HL-60 (cell line): ENCODE results near the gene KRTAP5-11.

Experiments used
- GABPA ChIP-seq: IDR thresholded peaks from 2 replicates; pipeline ENCODE4 v1.6.1; 2012; ENCODE audit warnings: low read depth
- SPI1 ChIP-seq: IDR thresholded peaks from 2 replicates; pipeline ENCODE4 v1.6.1; 2012; ENCODE audit warnings: low read depth, mild to moderate bottlenecking, borderline replicate concordance
- TF ChIP-seq, protein P1 (sequence below): IDR thresholded peaks from one replicate; pipeline ENCODE4 v1.5.1; 2011; ENCODE audit warnings: low read length, control low read depth, inconsistent platforms; ENCODE audit not compliant: insufficient read depth
- TF ChIP-seq, protein P2 (sequence below): IDR thresholded peaks from 2 replicates; pipeline ENCODE4 v1.6.1; 2012; ENCODE audit warnings: low read depth; ENCODE audit not compliant: insufficient replicate concordance

DNA sequence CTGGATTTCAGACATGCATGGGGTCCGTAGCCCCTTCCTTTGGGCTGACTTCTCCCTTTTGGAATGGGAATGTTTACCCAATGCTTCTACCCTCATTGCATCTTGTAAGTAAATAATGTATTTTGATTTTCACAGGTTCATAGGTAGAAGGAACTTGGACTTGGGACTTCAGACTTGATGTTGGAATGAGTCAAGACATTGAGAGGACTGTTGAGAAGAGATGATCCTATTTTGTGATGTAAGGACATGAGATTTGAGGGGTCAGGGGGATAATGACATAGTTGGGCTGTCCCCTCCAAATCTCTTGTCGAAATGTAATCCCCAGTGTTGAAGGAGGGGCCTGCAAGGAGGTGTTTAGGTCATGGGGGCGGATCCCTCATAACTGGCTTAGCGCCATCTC is 18.2 kb downstream of the KRTAP5-11 start:
- TF ChIP-seq, protein P1, sequence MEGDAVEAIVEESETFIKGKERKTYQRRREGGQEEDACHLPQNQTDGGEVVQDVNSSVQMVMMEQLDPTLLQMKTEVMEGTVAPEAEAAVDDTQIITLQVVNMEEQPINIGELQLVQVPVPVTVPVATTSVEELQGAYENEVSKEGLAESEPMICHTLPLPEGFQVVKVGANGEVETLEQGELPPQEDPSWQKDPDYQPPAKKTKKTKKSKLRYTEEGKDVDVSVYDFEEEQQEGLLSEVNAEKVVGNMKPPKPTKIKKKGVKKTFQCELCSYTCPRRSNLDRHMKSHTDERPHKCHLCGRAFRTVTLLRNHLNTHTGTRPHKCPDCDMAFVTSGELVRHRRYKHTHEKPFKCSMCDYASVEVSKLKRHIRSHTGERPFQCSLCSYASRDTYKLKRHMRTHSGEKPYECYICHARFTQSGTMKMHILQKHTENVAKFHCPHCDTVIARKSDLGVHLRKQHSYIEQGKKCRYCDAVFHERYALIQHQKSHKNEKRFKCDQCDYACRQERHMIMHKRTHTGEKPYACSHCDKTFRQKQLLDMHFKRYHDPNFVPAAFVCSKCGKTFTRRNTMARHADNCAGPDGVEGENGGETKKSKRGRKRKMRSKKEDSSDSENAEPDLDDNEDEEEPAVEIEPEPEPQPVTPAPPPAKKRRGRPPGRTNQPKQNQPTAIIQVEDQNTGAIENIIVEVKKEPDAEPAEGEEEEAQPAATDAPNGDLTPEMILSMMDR, result no peak
- TF ChIP-seq, protein P2, sequence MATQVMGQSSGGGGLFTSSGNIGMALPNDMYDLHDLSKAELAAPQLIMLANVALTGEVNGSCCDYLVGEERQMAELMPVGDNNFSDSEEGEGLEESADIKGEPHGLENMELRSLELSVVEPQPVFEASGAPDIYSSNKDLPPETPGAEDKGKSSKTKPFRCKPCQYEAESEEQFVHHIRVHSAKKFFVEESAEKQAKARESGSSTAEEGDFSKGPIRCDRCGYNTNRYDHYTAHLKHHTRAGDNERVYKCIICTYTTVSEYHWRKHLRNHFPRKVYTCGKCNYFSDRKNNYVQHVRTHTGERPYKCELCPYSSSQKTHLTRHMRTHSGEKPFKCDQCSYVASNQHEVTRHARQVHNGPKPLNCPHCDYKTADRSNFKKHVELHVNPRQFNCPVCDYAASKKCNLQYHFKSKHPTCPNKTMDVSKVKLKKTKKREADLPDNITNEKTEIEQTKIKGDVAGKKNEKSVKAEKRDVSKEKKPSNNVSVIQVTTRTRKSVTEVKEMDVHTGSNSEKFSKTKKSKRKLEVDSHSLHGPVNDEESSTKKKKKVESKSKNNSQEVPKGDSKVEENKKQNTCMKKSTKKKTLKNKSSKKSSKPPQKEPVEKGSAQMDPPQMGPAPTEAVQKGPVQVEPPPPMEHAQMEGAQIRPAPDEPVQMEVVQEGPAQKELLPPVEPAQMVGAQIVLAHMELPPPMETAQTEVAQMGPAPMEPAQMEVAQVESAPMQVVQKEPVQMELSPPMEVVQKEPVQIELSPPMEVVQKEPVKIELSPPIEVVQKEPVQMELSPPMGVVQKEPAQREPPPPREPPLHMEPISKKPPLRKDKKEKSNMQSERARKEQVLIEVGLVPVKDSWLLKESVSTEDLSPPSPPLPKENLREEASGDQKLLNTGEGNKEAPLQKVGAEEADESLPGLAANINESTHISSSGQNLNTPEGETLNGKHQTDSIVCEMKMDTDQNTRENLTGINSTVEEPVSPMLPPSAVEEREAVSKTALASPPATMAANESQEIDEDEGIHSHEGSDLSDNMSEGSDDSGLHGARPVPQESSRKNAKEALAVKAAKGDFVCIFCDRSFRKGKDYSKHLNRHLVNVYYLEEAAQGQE, result no peak
- no peak for TF ChIP-seq SPI1
- TF ChIP-seq GABPA, result no peak
